ENCODE results near the gene GLDC.

- TF ChIP-seq HMGA2 (CRISPR knock-in tag; IDR thresholded peaks at IDR 0.05) (no peak), CTCF (IDR thresholded peaks at IDR 0.05) (no peak), SP1 (CRISPR knock-in tag; conservative IDR thresholded peaks at IDR 0.05) (no peak), JUN (CRISPR knock-in tag; IDR thresholded peaks at IDR 0.05) (no peak), MAX (CRISPR knock-in tag; IDR thresholded peaks at IDR 0.05) (no peak), NR2C2 (CRISPR knock-in tag; IDR thresholded peaks at IDR 0.05) (no peak), PRRX2 (CRISPR knock-in tag; IDR thresholded peaks at IDR 0.05) (no peak)
- TF ChIP-seq, protein P1, sequence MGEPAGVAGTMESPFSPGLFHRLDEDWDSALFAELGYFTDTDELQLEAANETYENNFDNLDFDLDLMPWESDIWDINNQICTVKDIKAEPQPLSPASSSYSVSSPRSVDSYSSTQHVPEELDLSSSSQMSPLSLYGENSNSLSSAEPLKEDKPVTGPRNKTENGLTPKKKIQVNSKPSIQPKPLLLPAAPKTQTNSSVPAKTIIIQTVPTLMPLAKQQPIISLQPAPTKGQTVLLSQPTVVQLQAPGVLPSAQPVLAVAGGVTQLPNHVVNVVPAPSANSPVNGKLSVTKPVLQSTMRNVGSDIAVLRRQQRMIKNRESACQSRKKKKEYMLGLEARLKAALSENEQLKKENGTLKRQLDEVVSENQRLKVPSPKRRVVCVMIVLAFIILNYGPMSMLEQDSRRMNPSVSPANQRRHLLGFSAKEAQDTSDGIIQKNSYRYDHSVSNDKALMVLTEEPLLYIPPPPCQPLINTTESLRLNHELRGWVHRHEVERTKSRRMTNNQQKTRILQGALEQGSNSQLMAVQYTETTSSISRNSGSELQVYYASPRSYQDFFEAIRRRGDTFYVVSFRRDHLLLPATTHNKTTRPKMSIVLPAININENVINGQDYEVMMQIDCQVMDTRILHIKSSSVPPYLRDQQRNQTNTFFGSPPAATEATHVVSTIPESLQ (CRISPR knock-in tag; IDR thresholded peaks at IDR 0.05), result no peak
Observed at GRCh38 chr9:6616951-6617602, 28.5 kb downstream of the GLDC start.

Measured in WTC11 (cell line).